Progenitor cell of endocrine pancreas (in vitro differentiated cells): Measurements from ENCODE around the gene RBPMS2. TPM values are rescaled to one million over a fixed set of nuclear protein-coding genes. Genes with fewer than 3 reads are reported as not detected.

Experiments used
- DNase-seq: peaks from one replicate; pipeline ENCODE4 v3.0.0; 2021; ENCODE audit warnings: low spot score; ENCODE audit not compliant: unreplicated experiment
- H3K27ac Mint-ChIP-seq: 2 replicates; pipeline ENCODE4 v1.8.0; 2021; ENCODE audit warnings: mild to moderate bottlenecking, moderate library complexity, mixed read lengths
- H3K27me3 Mint-ChIP-seq: 2 replicates; pipeline ENCODE4 v1.8.0; 2021; ENCODE audit warnings: mixed read lengths
- H3K36me3 Mint-ChIP-seq: 2 replicates; pipeline ENCODE4 v1.8.0; 2022; ENCODE audit warnings: mixed read lengths; ENCODE audit not compliant: insufficient read depth
- H3K4me1 Mint-ChIP-seq: 2 replicates; pipeline ENCODE4 v1.8.0; 2021; ENCODE audit warnings: low read depth, mixed read lengths
- H3K4me3 Mint-ChIP-seq: 2 replicates; pipeline ENCODE4 v1.8.0; 2021; ENCODE audit warnings: low read depth, mild to moderate bottlenecking, moderate library complexity, mixed read lengths
- H3K9me3 Mint-ChIP-seq: 2 replicates; pipeline ENCODE4 v1.8.0; 2021; ENCODE audit warnings: low read depth, mixed read lengths
- CTCF ChIP-seq: fragments of 200-600 bp; sonication (generic); IDR thresholded peaks from one replicate; pipeline ENCODE4 v1.5.0; 2021; ENCODE audit warnings: antibody characterized with exemption, mild to moderate bottlenecking; ENCODE audit not compliant: unreplicated experiment
- total RNA-seq: library from RNA; stranded (reverse); gene quantifications from 2 replicates; pipeline ENCODE4 v1.2.1, GENCODE V29; 2021

Gene RBPMS2
- total RNA-seq, 1 donor from 2014 or later = 39.8 TPM

GRCh38 chr15:64740311-64741170, 34.8 kb downstream of the RBPMS2 start:
- H3K36me3 Mint-ChIP-seq = peaks cover 2% of the 10 kb centered on the region
- no peaks in the 10 kb centered on the region for H3K9me3 Mint-ChIP-seq
- H3K27me3 Mint-ChIP-seq = no peaks in the 10 kb centered on the region
- H3K4me1 Mint-ChIP-seq = no peaks in the 10 kb centered on the region
- H3K4me3 Mint-ChIP-seq = no peak overlapping the region
- DNase-seq = no peak
- H3K27ac Mint-ChIP-seq = no peak overlapping the region
- TF ChIP-seq CTCF = no peak

DNA sequence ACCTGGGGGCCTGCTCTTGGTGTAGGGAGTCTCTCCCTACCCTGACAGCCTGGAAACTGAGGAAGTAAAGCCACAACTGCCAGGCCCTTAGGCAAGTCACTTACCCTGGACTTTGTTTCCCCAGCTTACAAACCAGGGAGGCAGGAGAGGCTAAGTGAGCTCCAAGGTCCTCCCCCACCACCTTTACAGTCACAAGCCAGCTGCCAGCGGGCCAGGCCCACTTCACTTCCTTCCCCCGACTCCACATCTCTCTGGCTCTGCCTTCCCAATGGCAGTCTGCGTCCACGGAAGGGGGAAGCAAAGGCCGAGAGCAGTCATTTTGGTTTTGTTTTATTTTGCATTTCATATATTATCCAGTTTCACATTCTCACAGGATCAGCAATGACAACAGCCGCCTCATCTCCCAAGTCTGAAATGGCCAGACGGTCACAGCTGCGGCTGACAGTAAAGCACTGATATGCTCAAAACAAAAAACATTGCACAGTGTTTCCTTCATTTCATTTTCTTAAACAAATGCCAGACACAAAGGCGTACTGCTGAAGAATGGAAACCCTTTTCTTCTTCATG, 35.7 kb downstream of the RBPMS2 start:
- TF ChIP-seq CTCF = no peak
- Mint-ChIP-seq H3K27ac (peak overlapping the region; percentile 8), H3K9me3 (no peaks in the 10 kb centered on the region), H3K4me3 (no peak overlapping the region), H3K4me1 (no peaks in the 10 kb centered on the region), H3K27me3 (no peaks in the 10 kb centered on the region), H3K36me3 (peaks cover 2% of the 10 kb centered on the region)
- DNase-seq = no peak

- no peaks in the 10 kb centered on the region for H3K9me3 Mint-ChIP-seq
- no peaks in the 10 kb centered on the region for H3K27me3 Mint-ChIP-seq
- H3K36me3 Mint-ChIP-seq = peaks cover 2% of the 10 kb centered on the region
- no peak overlapping the region for H3K4me3 Mint-ChIP-seq
- no peak for TF ChIP-seq CTCF
- H3K4me1 Mint-ChIP-seq = no peaks in the 10 kb centered on the region
- no peak for DNase-seq
- H3K27ac Mint-ChIP-seq = no peak overlapping the region
Observed at GRCh38 chr15:64739156-64739555, 36.2 kb downstream of the RBPMS2 start.

- TF ChIP-seq CTCF = no peak
- Mint-ChIP-seq H3K36me3 (peaks cover 1% of the 10 kb centered on the region), H3K9me3 (no peaks in the 10 kb centered on the region), H3K4me3 (no peak overlapping the region), H3K27ac (no peak overlapping the region), H3K27me3 (no peaks in the 10 kb centered on the region), H3K4me1 (no peaks in the 10 kb centered on the region)
- DNase-seq = no peak
Observed at GRCh38 chr15:64738226-64739095, 36.9 kb downstream of the RBPMS2 start.

DNA sequence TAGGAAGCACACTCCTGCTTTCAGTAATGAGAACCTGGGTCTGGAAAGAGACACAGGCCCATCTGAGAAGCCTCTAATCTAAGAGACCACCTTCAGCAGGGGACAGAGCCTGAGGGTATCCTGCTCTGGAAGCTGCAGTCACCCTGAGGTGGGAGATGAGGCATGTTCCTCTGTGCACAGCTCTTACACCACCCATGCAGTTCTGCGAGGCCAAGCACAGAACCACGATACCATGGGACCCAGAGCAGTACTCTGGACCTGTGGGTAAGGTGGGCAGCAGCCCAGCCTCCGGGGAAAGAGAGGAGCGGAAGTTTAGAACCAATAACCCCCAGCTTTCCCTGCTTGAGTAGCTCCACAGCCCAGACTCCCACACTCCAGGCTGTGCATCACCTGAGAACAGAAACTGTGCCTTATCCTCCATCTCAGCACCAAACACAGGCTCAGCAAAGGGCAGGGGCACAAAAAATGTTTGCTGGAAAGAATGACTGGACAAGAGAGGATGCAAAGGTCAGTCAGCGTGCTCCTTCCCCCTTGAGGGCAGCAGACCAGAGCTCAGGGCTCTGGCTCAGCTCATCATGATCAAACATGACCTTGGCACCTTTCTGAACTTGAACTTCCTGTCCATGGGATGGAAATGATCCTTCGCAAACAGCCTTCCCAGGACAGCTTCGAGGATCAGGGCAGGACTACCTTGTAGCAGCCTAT, 43.1 kb downstream of the RBPMS2 start:
- Mint-ChIP-seq H3K4me3 (no peak overlapping the region), H3K36me3 (no peaks in the 10 kb centered on the region), H3K27me3 (no peaks in the 10 kb centered on the region), H3K4me1 (peaks cover 4% of the 10 kb centered on the region), H3K9me3 (no peaks in the 10 kb centered on the region), H3K27ac (no peak overlapping the region)
- no peak for DNase-seq
- TF ChIP-seq CTCF = no peak
